Measurements from ENCODE around the gene ATP6AP1. TPM values are rescaled to one million over a fixed set of nuclear protein-coding genes. Genes with fewer than 3 reads are reported as not detected.
A peak's percentile ranks its signal among the peaks of the same experiment; 100 is the strongest.

ATP6AP1 gene
- total RNA-seq, 1 donor from 2014 or later, result 22.6 TPM

DNA sequence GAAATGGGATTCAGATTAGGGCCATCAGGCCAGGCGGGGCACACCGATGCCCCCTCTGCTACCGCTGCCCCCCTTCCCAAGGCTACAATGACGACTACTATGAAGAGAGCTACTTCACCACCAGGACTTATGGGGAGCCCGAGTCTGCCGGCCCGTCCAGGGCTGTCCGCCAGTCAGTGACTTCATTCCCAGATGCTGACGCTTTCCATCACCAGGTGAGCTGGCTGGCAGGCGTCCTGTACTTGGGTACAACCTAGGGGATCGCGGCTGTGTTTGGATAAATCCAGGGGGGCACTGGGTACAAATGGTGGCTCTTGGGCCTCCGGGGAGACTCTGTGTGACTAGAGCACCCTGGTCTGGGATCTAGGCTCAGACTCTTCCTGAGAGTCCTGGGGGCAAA, 48.3 kb upstream of the ATP6AP1 start:
- Mint-ChIP-seq H3K9me3 (peaks cover 17% of the 10 kb centered on the region), H3K4me1 (peaks cover 14% of the 10 kb centered on the region), H3K4me3 (peak overlapping the region; percentile 89), H3K27ac (no peak overlapping the region), H3K36me3 (peaks cover 2% of the 10 kb centered on the region), H3K27me3 (ENCODE audit: insufficient read depth, low read depth) (peaks cover 3% of the 10 kb centered on the region)
- Histone ChIP-seq H3K4me1 (peaks cover 4% of the 10 kb centered on the region), H3K9ac (peak overlapping the region; percentile 98), H4K20me1 (ENCODE audit: low read depth) (peaks cover 14% of the 10 kb centered on the region), H2AFZ (replicated peaks) (no peak overlapping the region), H3K36me3 (no peaks in the 10 kb centered on the region), H3K4me2 (peak overlapping the region; percentile 77), H3K79me2 (ENCODE audit: low read depth) (peaks cover 18% of the 10 kb centered on the region), H3K27me3 (peaks cover 4% of the 10 kb centered on the region), H3K27ac (no peak overlapping the region), H3K9me3 (ENCODE audit: low read depth) (no peaks in the 10 kb centered on the region), H3K4me3 (peak overlapping the region; percentile 76), H3F3A (ENCODE audit: low read depth) (peaks cover 20% of the 10 kb centered on the region)
- no peak for DNase-seq (ENCODE audit: low spot score)
- TF ChIP-seq EZH2 (IDR thresholded peaks at IDR 0.05) (no peak), EZH2phosphoT487 (IDR thresholded peaks at IDR 0.05) (no peak)
- TF ChIP-seq, protein P1, sequence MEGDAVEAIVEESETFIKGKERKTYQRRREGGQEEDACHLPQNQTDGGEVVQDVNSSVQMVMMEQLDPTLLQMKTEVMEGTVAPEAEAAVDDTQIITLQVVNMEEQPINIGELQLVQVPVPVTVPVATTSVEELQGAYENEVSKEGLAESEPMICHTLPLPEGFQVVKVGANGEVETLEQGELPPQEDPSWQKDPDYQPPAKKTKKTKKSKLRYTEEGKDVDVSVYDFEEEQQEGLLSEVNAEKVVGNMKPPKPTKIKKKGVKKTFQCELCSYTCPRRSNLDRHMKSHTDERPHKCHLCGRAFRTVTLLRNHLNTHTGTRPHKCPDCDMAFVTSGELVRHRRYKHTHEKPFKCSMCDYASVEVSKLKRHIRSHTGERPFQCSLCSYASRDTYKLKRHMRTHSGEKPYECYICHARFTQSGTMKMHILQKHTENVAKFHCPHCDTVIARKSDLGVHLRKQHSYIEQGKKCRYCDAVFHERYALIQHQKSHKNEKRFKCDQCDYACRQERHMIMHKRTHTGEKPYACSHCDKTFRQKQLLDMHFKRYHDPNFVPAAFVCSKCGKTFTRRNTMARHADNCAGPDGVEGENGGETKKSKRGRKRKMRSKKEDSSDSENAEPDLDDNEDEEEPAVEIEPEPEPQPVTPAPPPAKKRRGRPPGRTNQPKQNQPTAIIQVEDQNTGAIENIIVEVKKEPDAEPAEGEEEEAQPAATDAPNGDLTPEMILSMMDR (IDR thresholded peaks at IDR 0.05), result no peak

DNA sequence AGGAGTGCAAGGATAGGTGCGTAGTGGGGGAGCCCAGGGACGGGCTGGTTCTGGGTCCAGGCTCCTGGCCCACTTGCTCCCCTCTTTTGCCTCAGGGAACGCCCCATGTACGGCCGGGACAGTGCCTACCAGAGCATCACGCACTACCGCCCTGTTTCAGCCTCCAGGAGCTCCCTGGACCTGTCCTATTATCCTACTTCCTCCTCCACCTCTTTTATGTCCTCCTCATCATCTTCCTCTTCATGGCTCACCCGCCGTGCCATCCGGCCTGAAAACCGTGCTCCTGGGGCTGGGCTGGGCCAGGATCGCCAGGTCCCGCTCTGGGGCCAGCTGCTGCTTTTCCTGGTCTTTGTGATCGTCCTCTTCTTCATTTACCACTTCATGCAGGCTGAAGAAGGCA, 47.7 kb upstream of the ATP6AP1 start:
- Histone ChIP-seq H2AFZ (replicated peaks) (no peak overlapping the region), H3K9ac (no peak overlapping the region), H3K4me1 (peaks cover 4% of the 10 kb centered on the region), H3K79me2 (ENCODE audit: low read depth) (peaks cover 18% of the 10 kb centered on the region), H3K4me2 (peak overlapping the region; percentile 77), H3K27me3 (no peaks in the 10 kb centered on the region), H3K9me3 (ENCODE audit: low read depth) (no peaks in the 10 kb centered on the region), H3F3A (ENCODE audit: low read depth) (peaks cover 18% of the 10 kb centered on the region), H4K20me1 (ENCODE audit: low read depth) (peaks cover 14% of the 10 kb centered on the region), H3K36me3 (no peaks in the 10 kb centered on the region), H3K27ac (peak overlapping the region; percentile 83), H3K4me3 (peak overlapping the region; percentile 76)
- peaks cover 14% of the 10 kb centered on the region for H3K4me1 Mint-ChIP-seq
- no peak for TF ChIP-seq EZH2phosphoT487 (IDR thresholded peaks at IDR 0.05)
- no peak for TF ChIP-seq EZH2 (IDR thresholded peaks at IDR 0.05)
- TF ChIP-seq, protein P1 (IDR thresholded peaks at IDR 0.05), result no peak
- peaks cover 2% of the 10 kb centered on the region for H3K36me3 Mint-ChIP-seq
- H3K27me3 Mint-ChIP-seq (ENCODE audit: insufficient read depth, low read depth), result peaks cover 3% of the 10 kb centered on the region
- DNase-seq (ENCODE audit: low spot score), result no peak
- H3K4me3 Mint-ChIP-seq, result peak overlapping the region; percentile 89
- H3K9me3 Mint-ChIP-seq, result peaks cover 16% of the 10 kb centered on the region
- no peak overlapping the region for H3K27ac Mint-ChIP-seq

DNA sequence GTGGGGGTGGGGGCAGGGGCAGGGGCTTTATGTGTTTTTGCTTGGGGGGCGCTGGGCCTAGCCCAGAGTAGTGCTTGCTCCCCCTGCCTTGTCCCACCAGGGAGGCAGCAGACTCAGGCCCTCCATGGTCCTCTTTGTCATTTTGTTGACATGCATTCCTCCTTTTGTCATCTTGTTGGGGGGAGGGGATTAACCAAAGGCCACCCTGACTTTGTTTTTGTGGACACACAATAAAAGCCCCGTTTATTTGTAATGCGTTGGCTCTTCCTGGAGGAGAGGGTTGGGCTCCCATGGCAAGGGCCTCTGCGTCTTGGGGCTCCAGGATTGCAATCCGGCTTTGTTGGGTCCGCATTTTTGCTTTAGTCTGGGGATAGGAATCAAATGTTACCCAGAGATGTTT, 47.2 kb upstream of the ATP6AP1 start:
- Histone ChIP-seq H4K20me1 (ENCODE audit: low read depth) (peaks cover 14% of the 10 kb centered on the region), H3K27me3 (no peaks in the 10 kb centered on the region), H3K9ac (no peak overlapping the region), H3K36me3 (no peaks in the 10 kb centered on the region), H3K79me2 (ENCODE audit: low read depth) (peaks cover 18% of the 10 kb centered on the region), H3K9me3 (ENCODE audit: low read depth) (no peaks in the 10 kb centered on the region), H3K4me2 (peak overlapping the region; percentile 77), H2AFZ (replicated peaks) (no peak overlapping the region), H3K27ac (peak overlapping the region; percentile 85), H3F3A (ENCODE audit: low read depth) (peaks cover 18% of the 10 kb centered on the region), H3K4me3 (no peak overlapping the region), H3K4me1 (peaks cover 4% of the 10 kb centered on the region)
- H3K27ac Mint-ChIP-seq, result no peak overlapping the region
- H3K9me3 Mint-ChIP-seq, result peaks cover 16% of the 10 kb centered on the region
- H3K4me3 Mint-ChIP-seq, result peak overlapping the region; percentile 30
- H3K27me3 Mint-ChIP-seq (ENCODE audit: insufficient read depth, low read depth), result peaks cover 3% of the 10 kb centered on the region
- H3K36me3 Mint-ChIP-seq, result peaks cover 2% of the 10 kb centered on the region
- TF ChIP-seq EZH2 (IDR thresholded peaks at IDR 0.05), result no peak
- no peak for TF ChIP-seq EZH2phosphoT487 (IDR thresholded peaks at IDR 0.05)
- TF ChIP-seq, protein P1 (IDR thresholded peaks at IDR 0.05), result no peak
- H3K4me1 Mint-ChIP-seq, result peaks cover 14% of the 10 kb centered on the region
- peak; percentile 73 for DNase-seq (ENCODE audit: low spot score)
